ENCODE data around the gene ASB7.
A peak's percentile ranks its signal among the peaks of the same experiment; 100 is the strongest.
"Not testable (repeated sequence)": the region's sequence is repeated elsewhere in the genome, so short reads cannot be mapped to it uniquely, and the experiment has no call there.

The ASB7 gene

GRCh38 chr15:100671124-100671680, 68.8 kb downstream of the ASB7 start:
- TF ChIP-seq CTCF (IDR thresholded peaks at IDR 0.05; ENCODE audit: control insufficient read depth, insufficient read depth, low read depth, low read length, missing control alignments): no peak

GRCh38 chr15:100671858-100672543, 69.6 kb downstream of the ASB7 start:
- peak overlapping the region; percentile 3 for H3K4me3 ChIP-seq (ENCODE audit: control insufficient read depth, low read depth, low read length)
- peak; percentile 88 for TF ChIP-seq CTCF (IDR thresholded peaks at IDR 0.05; ENCODE audit: control insufficient read depth, insufficient read depth, low read depth, low read length, missing control alignments)
- DNase-seq (ENCODE audit: low read depth): no peak

More at GRCh38 chr15:100671124-100671680, 68.8 kb downstream of the ASB7 start:
- no peak for DNase-seq (ENCODE audit: low read depth)
- no peak overlapping the region for H3K4me3 ChIP-seq (ENCODE audit: control insufficient read depth, low read depth, low read length)

- no peak overlapping the region for H3K4me3 ChIP-seq (ENCODE audit: control insufficient read depth, low read depth, low read length)
- no peak for DNase-seq (ENCODE audit: low read depth)
- no peak for TF ChIP-seq CTCF (IDR thresholded peaks at IDR 0.05; ENCODE audit: control insufficient read depth, insufficient read depth, low read depth, low read length, missing control alignments)
These were observed 70.6 kb downstream of the ASB7 start for GRCh38 chr15:100672959-100673358.

GRCh38 chr15:100679151-100679550, 76.8 kb downstream of the ASB7 start:
- not testable (repeated sequence) for DNase-seq (ENCODE audit: low read depth)

GRCh38 chr15:100680726-100681125, 78.3 kb downstream of the ASB7 start:
- no peak for DNase-seq (ENCODE audit: low read depth)
- TF ChIP-seq CTCF (IDR thresholded peaks at IDR 0.05; ENCODE audit: control insufficient read depth, insufficient read depth, low read depth, low read length, missing control alignments): no peak
- H3K4me3 ChIP-seq (ENCODE audit: control insufficient read depth, low read depth, low read length): no peak overlapping the region

More at GRCh38 chr15:100679151-100679550, 76.8 kb downstream of the ASB7 start:
- not testable (repeated sequence) for H3K4me3 ChIP-seq (ENCODE audit: control insufficient read depth, low read depth, low read length)

- no peak for DNase-seq (ENCODE audit: low read depth)
- TF ChIP-seq CTCF (IDR thresholded peaks at IDR 0.05; ENCODE audit: control insufficient read depth, insufficient read depth, low read depth, low read length, missing control alignments): no peak
- no peak overlapping the region for H3K4me3 ChIP-seq (ENCODE audit: control insufficient read depth, low read depth, low read length)
These were observed 79.0 kb downstream of the ASB7 start for GRCh38 chr15:100681335-100681746.

- no peak for TF ChIP-seq CTCF (IDR thresholded peaks at IDR 0.05; ENCODE audit: control insufficient read depth, insufficient read depth, low read depth, low read length, missing control alignments)
- no peak for DNase-seq (ENCODE audit: low read depth)
- H3K4me3 ChIP-seq (ENCODE audit: control insufficient read depth, low read depth, low read length): no peak overlapping the region
These were observed 80.1 kb downstream of the ASB7 start for GRCh38 chr15:100682468-100682867.

Measured in AG09309 (cell line).